SK-N-SH (cell line): ENCODE results near the gene RNU7-1. TPM values are rescaled to one million over a fixed set of nuclear protein-coding genes. Genes with fewer than 3 reads are reported as not detected.

Experiments used
- CTCF ChIA-PET: fragments of 300-600, 350-600 bp; formaldehyde crosslinking; extraction: SDS; loops from one replicate; lab custom pipeline; 2021; lab: Yijun Ruan, JAX
- POLR2A ChIA-PET: fragments of 350-600 bp; sonication (Branson Sonifier 250); formaldehyde crosslinking; extraction: SDS; loops from one replicate; lab custom pipeline; 2020; ENCODE audit warnings: antibody characterized with exemption, inconsistent platforms; lab: Yijun Ruan, JAX
- DNase-seq: peaks from one replicate; pipeline ENCODE4 v3.0.0; 2012
- H2AFZ ChIP-seq: fragments of 200-600 bp; sonication (generic); 2 replicates; pipeline ENCODE4 v1.8.1; 2016; ENCODE audit warnings: antibody characterized with exemption, mild to moderate bottlenecking, low read depth
- H3F3A ChIP-seq: fragments of 200-600 bp; sonication (generic); replicated peaks from 2 replicates; pipeline ENCODE3; 2016; ENCODE audit warnings: antibody characterized with exemption, mild to moderate bottlenecking; ENCODE audit not compliant: insufficient read depth
- H3K27ac ChIP-seq, 2 experiments: fragments of 200-500 bp in 1 of 2; fragments of 200-600 bp in 1 of 2; sonication (Bioruptor generic) in 1 of 2; sonication (generic), shearing (Covaris generic) in 1 of 2; 2 replicates each; pipeline versions ENCODE4 v1.5.1 to v1.6.1; 2014 to 2016; ENCODE audit warnings: low read depth in 2 of 2, inconsistent platforms in 1 of 2, low read length in 1 of 2, mild to moderate bottlenecking in 1 of 2, mixed read lengths in 1 of 2
- H3K27me3 ChIP-seq: fragments of 200-600 bp; sonication (generic), shearing (Covaris generic); 2 replicates; pipeline ENCODE4 v1.6.1; 2016; ENCODE audit warnings: mixed run types; ENCODE audit not compliant: insufficient read depth
- H3K36me3 ChIP-seq, 2 experiments: fragments of 200-500 bp in 1 of 2; fragments of 200-600 bp in 1 of 2; sonication (Bioruptor generic) in 1 of 2; sonication (generic) in 1 of 2; replicated peaks in 1 of 2; 2 replicates each; pipeline versions ENCODE3 to v1.5.1; 2014 to 2016; ENCODE audit warnings: low read length in 1 of 2, mild to moderate bottlenecking in 1 of 2; ENCODE audit not compliant: insufficient read depth in 2 of 2, control insufficient read depth in 1 of 2
- H3K4me1 ChIP-seq, 2 experiments: fragments of 200-500 bp in 1 of 2; fragments of 200-600 bp in 1 of 2; sonication (Bioruptor generic) in 1 of 2; sonication (generic), shearing (Covaris generic) in 1 of 2; 2 replicates each; pipeline versions ENCODE4 v1.5.1 to v1.6.1; 2014 to 2016; ENCODE audit warnings: low read depth in 1 of 2, low read length in 1 of 2, mixed run types in 1 of 2; ENCODE audit not compliant: insufficient read depth in 2 of 2, control insufficient read depth in 1 of 2
- H3K4me2 ChIP-seq: fragments of 200-600 bp; sonication (generic), shearing (Covaris generic); 2 replicates; pipeline ENCODE4 v1.6.1; 2017; ENCODE audit warnings: mixed run types
- H3K4me3 ChIP-seq, 2 experiments: fragments of 200-500 bp in 1 of 2; fragments of 200-600 bp in 1 of 2; sonication (Bioruptor generic) in 1 of 2; sonication (generic), shearing (Covaris generic) in 1 of 2; 2 replicates each; pipeline versions ENCODE4 v1.5.1 to v1.8.1; 2014 to 2016; ENCODE audit warnings: low read depth in 2 of 2, inconsistent platforms in 1 of 2, low read length in 1 of 2, mild to moderate bottlenecking in 1 of 2, mixed read lengths in 1 of 2, moderate library complexity in 1 of 2
- H3K79me2 ChIP-seq: fragments of 200-600 bp; sonication (generic); 2 replicates; pipeline ENCODE4 v1.8.1; 2017; ENCODE audit warnings: mild to moderate bottlenecking; ENCODE audit not compliant: insufficient read depth
- H3K9ac ChIP-seq: fragments of 200-600 bp; sonication (generic); 2 replicates; pipeline ENCODE4 v1.6.1; 2017; ENCODE audit warnings: mixed run types
- H3K9me2 ChIP-seq: fragments of 200-600 bp; sonication (generic); 2 replicates; pipeline ENCODE4 v1.6.1; 2017; ENCODE audit warnings: mixed run types
- H3K9me3 ChIP-seq: fragments of 200-600 bp; sonication (generic); 2 replicates; pipeline ENCODE4 v1.6.1; 2017; ENCODE audit warnings: mixed run types, mild to moderate bottlenecking, moderate library complexity
- H4K20me1 ChIP-seq: fragments of 200-600 bp; sonication (generic); 2 replicates; pipeline ENCODE4 v1.6.1; 2017; ENCODE audit warnings: mild to moderate bottlenecking, mixed run types; ENCODE audit not compliant: insufficient read depth
- EP300 ChIP-seq, 2 experiments: IDR thresholded peaks; 2 replicates each; pipeline versions ENCODE4 v1.4.0 to v1.6.1; 2012; ENCODE audit warnings: borderline replicate concordance in 1 of 2, low read depth in 1 of 2, low read length in 1 of 2
- EZH2phosphoT487 ChIP-seq: fragments of 200-600 bp; sonication (generic); IDR thresholded peaks from 2 replicates; pipeline ENCODE4 v1.6.1; 2017; ENCODE audit warnings: low read depth, mixed run types, mild to moderate bottlenecking, antibody characterized with exemption, moderate library complexity, borderline replicate concordance
- GABPA ChIP-seq: IDR thresholded peaks from 2 replicates; pipeline ENCODE4 v1.4.0; 2012; ENCODE audit warnings: low read depth, mild to moderate bottlenecking
- GATA2 ChIP-seq: sonication (generic); formaldehyde crosslinking; IDR thresholded peaks from 2 replicates; pipeline ENCODE4 v1.5.0; 2020; ENCODE audit warnings: mild to moderate bottlenecking, missing genetic modification reagents
- MEF2A ChIP-seq: IDR thresholded peaks from 2 replicates; pipeline ENCODE4 v1.4.0; 2012; ENCODE audit warnings: low read depth, borderline replicate concordance
- MXI1 ChIP-seq: IDR thresholded peaks from 2 replicates; pipeline ENCODE4 v1.6.1; 2012; ENCODE audit warnings: mild to moderate bottlenecking, low read depth, low read length, improper control_type of control experiment
- NFIC ChIP-seq: IDR thresholded peaks from 2 replicates; pipeline ENCODE4 v1.4.0; 2012; ENCODE audit warnings: borderline replicate concordance
- RFX5 ChIP-seq: IDR thresholded peaks from 2 replicates; pipeline ENCODE4 v1.6.1; 2012; ENCODE audit warnings: mild to moderate bottlenecking, improper control_type of control experiment, low read length
- RXRA ChIP-seq: IDR thresholded peaks from 2 replicates; pipeline ENCODE4 v1.4.0; 2012; ENCODE audit warnings: low read depth, mild to moderate bottlenecking, borderline replicate concordance
- SIN3A ChIP-seq: IDR thresholded peaks from 2 replicates; pipeline ENCODE4 v1.6.1; 2012; ENCODE audit warnings: low read depth, mild to moderate bottlenecking, low read length, moderate library complexity, borderline replicate concordance
- SMC3 ChIP-seq: IDR thresholded peaks from 2 replicates; pipeline ENCODE4 v1.6.1; 2012; ENCODE audit warnings: low read depth, low read length, improper control_type of control experiment
- TCF12 ChIP-seq: IDR thresholded peaks from 2 replicates; pipeline ENCODE4 v1.4.0; 2012
- YY1 ChIP-seq: IDR thresholded peaks from 2 replicates; pipeline ENCODE4 v1.4.0; 2012; ENCODE audit warnings: low read depth, mild to moderate bottlenecking
- WGBS: methylation state at CpG from one replicate; pipeline ENCODE4 v1.1.6; 2017; ENCODE audit warnings: low lambda C conversion rate; 5-methylcytosine and 5-hydroxymethylcytosine counted together
- polyA plus RNA-seq, 3 experiments: library from polyadenylated mRNA; depleted of rRNA; stranded (reverse); fragments of >200 nt; gene quantifications; 2 replicates each; pipeline ENCODE4 v1.2.3, GENCODE V29; 2012
- TF ChIP-seq, protein P1 (sequence below): IDR thresholded peaks from 2 replicates; pipeline ENCODE4 v1.4.0; 2012; ENCODE audit warnings: low read depth, borderline replicate concordance
- TF ChIP-seq, protein P2 (sequence below): fragments of 150-350 bp; IDR thresholded peaks from 2 replicates; pipeline ENCODE4 v1.6.1; 2016; ENCODE audit warnings: mild to moderate bottlenecking, low read depth, low read length
- TF ChIP-seq, protein P3 (sequence below): IDR thresholded peaks from 2 replicates; pipeline ENCODE4 v1.4.0; 2012; ENCODE audit warnings: low read depth, borderline replicate concordance

RNU7-1 gene
- polyA plus RNA-seq, 1 of the 3 experiments (the other 2 are of a cell fraction), result not detected

DNA sequence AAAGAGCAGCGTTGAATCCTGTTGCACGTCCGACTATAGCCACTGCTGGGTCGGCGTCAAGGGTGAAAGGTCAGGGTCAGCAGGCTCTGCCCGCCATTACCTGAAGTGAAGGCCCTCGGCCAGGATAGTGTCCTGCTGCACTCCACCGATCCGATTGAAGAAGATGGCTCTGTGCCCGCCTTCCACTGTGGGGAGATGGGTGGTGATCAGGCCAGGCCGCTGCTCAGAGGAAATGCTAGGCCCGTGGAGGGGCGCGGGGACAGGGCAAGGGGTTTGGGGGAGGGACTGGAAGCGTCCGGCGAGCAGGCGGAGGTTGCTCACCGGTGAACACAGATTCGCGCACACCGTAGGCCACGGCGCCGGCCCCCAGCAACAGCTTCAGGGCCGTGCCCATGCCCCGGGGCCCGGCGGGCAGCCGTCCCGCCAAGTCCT, 26.5 kb downstream of the RNU7-1 start:
- Histone ChIP-seq H3K4me3 (peak overlapping the region; percentile 82 to 97), H3K9me2 (no peaks in the 10 kb centered on the region), H3F3A (peaks cover 19% of the 10 kb centered on the region), H2AFZ (no peak overlapping the region), H3K4me1 (peaks cover 10 to 16% of the 10 kb centered on the region in 2 experiments; a peak in 3 of 4 replicates), H3K9ac (peak overlapping the region; percentile 88), H3K36me3 (peaks cover 44 to 53% of the 10 kb centered on the region in 2 experiments), H4K20me1 (no peaks in the 10 kb centered on the region), H3K9me3 (no peaks in the 10 kb centered on the region), H3K79me2 (peaks cover 59% of the 10 kb centered on the region), H3K27me3 (no peaks in the 10 kb centered on the region), H3K4me2 (peak overlapping the region; percentile 91), H3K27ac (peak overlapping the region; percentile 84 to 86)
- TF ChIP-seq RXRA (no peak), RFX5 (no peak), EP300 (IDR thresholded peaks at IDR 0.05; ENCODE audit: borderline replicate concordance in 1 of 2, low read depth in 1 of 2, low read length in 1 of 2) (no peak), TCF12 (no peak), SIN3A (no peak), EZH2phosphoT487 (no peak), MEF2A (no peak), YY1 (no peak), GATA2 (CRISPR knock-in tag) (no peak; the same call in 1 of the 2 replicates), NFIC (no peak)
- TF ChIP-seq, protein P1, sequence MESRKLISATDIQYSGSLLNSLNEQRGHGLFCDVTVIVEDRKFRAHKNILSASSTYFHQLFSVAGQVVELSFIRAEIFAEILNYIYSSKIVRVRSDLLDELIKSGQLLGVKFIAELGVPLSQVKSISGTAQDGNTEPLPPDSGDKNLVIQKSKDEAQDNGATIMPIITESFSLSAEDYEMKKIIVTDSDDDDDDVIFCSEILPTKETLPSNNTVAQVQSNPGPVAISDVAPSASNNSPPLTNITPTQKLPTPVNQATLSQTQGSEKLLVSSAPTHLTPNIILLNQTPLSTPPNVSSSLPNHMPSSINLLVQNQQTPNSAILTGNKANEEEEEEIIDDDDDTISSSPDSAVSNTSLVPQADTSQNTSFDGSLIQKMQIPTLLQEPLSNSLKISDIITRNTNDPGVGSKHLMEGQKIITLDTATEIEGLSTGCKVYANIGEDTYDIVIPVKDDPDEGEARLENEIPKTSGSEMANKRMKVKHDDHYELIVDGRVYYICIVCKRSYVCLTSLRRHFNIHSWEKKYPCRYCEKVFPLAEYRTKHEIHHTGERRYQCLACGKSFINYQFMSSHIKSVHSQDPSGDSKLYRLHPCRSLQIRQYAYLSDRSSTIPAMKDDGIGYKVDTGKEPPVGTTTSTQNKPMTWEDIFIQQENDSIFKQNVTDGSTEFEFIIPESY, result no peak
- TF ChIP-seq, protein P2, sequence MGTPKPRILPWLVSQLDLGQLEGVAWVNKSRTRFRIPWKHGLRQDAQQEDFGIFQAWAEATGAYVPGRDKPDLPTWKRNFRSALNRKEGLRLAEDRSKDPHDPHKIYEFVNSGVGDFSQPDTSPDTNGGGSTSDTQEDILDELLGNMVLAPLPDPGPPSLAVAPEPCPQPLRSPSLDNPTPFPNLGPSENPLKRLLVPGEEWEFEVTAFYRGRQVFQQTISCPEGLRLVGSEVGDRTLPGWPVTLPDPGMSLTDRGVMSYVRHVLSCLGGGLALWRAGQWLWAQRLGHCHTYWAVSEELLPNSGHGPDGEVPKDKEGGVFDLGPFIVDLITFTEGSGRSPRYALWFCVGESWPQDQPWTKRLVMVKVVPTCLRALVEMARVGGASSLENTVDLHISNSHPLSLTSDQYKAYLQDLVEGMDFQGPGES, result no peak
- TF ChIP-seq, protein P3, sequence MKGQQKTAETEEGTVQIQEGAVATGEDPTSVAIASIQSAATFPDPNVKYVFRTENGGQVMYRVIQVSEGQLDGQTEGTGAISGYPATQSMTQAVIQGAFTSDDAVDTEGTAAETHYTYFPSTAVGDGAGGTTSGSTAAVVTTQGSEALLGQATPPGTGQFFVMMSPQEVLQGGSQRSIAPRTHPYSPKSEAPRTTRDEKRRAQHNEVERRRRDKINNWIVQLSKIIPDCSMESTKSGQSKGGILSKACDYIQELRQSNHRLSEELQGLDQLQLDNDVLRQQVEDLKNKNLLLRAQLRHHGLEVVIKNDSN, result no peak
- no peak for DNase-seq
- ChIA-PET CTCF (interaction anchor here (1.5 to 2.6 kb wide), 4 partner anchors 9 to 175 kb away, joined by 3 to 17 read pairs (median 6); no protein-coding TSS in a partner anchor), POLR2A (interaction anchor here (2.0 kb wide), 1 partner anchor 26 kb away, joined by 13 read pairs; the partner anchor contains the start of genes C12orf57 and RNU7-1)
- WGBS, result under 1% methylated on average over 23 of the region's 31 CpGs

DNA sequence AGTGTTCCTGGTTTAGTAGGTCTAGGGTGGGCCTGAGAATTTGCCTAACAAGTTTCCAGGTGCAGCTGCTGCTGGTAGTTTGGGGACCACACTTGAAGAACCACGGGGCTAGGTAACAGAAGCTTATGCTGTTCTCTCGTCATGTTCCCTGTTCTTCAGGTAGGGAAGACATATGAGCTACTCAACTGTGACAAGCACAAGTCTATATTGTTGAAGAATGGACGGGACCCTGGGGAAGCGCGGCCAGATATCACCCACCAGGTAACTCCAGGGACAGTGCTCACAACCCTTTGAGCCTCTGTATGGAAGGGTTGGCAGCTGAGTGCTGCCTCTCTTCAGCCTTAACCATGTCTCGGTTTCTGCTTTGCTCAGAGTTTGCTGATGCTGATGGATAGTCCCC, 30.6 kb downstream of the RNU7-1 start:
- TF ChIP-seq SMC3 (no peak), GABPA (no peak), MXI1 (no peak), RFX5 (no peak)
- Histone ChIP-seq H3K27ac (no peak overlapping the region), H3K9me2 (no peaks in the 10 kb centered on the region), H3K9ac (no peak overlapping the region), H3K4me1 (peaks cover 5% of the 10 kb centered on the region in 2 experiments; a peak in 3 of 4 replicates), H3K9me3 (no peaks in the 10 kb centered on the region), H3K27me3 (no peaks in the 10 kb centered on the region), H3K4me3 (no peak overlapping the region), H3K36me3 (peaks cover 53 to 56% of the 10 kb centered on the region in 2 experiments), H4K20me1 (no peaks in the 10 kb centered on the region), H3K4me2 (no peak overlapping the region), H2AFZ (no peak overlapping the region), H3F3A (no peaks in the 10 kb centered on the region), H3K79me2 (peaks cover 44% of the 10 kb centered on the region)
- no peak for DNase-seq
- WGBS, result 95% methylated on average over 5 of the region's 6 CpGs
- ChIA-PET POLR2A (no interaction called here), CTCF (interaction anchor here (1.5 to 1.7 kb wide), 2 partner anchors 30 to 139 kb away, joined by 4 to 8 read pairs; partner anchors contain the start of genes C12orf57 and RNU7-1)
